22Rv1 (cell line): ENCODE measurements around the gene MYO10.

Experiments
- H3K27ac ChIP-seq: fragments of 450-650 bp; 2 replicates; pipeline ENCODE4 v1.5.1; 2017
- ZFX ChIP-seq: fragments of 450-650 bp; IDR thresholded peaks from 2 replicates; pipeline ENCODE4 v1.6.1; 2017; ENCODE audit warnings: antibody characterized with exemption, borderline replicate concordance
- TF ChIP-seq, protein P1 (sequence below): fragments of 450-650 bp; IDR thresholded peaks from 2 replicates; pipeline ENCODE4 v1.5.1; 2017; ENCODE audit warnings: mild to moderate bottlenecking

MYO10 gene

DNA sequence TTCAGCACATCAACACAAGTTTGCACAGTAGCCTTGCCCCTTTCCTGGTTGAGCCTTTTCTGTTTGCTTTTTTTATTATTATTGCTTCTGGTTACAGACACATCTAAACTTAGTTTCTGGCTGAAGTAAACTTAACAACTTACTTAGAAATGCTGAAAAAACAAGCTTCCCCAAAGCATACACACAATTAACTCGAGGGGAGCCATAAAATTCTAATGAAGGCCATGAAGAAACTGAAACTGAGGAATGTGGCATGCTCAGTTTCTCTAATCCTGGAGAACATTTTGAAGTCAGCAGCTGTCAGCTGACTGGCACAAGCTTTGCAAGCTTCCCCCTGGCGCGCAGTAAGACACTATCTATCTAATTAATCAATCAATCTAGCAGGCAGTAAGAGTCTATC, 3.7 kb downstream of the MYO10 start:
- TF ChIP-seq, protein P1, sequence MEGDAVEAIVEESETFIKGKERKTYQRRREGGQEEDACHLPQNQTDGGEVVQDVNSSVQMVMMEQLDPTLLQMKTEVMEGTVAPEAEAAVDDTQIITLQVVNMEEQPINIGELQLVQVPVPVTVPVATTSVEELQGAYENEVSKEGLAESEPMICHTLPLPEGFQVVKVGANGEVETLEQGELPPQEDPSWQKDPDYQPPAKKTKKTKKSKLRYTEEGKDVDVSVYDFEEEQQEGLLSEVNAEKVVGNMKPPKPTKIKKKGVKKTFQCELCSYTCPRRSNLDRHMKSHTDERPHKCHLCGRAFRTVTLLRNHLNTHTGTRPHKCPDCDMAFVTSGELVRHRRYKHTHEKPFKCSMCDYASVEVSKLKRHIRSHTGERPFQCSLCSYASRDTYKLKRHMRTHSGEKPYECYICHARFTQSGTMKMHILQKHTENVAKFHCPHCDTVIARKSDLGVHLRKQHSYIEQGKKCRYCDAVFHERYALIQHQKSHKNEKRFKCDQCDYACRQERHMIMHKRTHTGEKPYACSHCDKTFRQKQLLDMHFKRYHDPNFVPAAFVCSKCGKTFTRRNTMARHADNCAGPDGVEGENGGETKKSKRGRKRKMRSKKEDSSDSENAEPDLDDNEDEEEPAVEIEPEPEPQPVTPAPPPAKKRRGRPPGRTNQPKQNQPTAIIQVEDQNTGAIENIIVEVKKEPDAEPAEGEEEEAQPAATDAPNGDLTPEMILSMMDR: no peak
- no peak for TF ChIP-seq ZFX
- no peak overlapping the region for H3K27ac ChIP-seq

DNA sequence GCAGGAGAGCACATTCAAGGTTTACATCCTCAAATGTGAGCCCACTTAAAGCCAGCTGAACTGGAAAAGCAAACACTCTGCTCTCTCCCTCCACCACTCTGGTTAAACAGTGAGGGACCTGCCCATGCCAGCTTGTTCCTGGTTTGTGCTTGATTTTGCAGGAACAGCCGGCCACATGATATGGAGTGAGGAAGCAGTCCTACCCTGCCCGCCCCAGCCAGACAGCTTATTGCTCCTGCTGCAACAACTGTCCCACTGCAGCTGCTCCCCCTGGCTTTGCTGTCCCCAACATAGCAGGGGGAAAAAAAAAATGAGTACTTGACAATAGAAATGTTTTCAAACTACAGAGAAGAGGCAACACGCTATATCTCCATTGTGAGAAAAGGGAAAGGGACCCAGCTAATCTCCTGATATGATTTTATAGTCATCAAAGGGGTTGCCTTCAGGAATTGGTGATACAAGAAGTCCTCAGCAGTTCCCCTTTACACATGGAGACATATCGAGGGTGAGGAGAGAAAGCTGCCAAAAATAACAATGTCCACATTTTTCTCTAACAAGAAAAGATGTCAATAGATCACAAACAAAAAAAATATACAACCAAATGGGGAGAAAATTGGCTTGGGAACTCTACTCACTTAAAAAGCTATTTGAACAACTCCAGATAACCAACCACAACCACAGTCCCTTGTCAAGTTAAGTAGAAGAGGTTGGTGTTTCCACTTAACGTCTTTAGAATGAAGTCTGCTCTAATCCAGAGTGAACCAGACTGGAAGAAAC, 4.6 kb downstream of the MYO10 start:
- TF ChIP-seq, protein P1: no peak
- no peak for TF ChIP-seq ZFX
- no peak overlapping the region for H3K27ac ChIP-seq

DNA sequence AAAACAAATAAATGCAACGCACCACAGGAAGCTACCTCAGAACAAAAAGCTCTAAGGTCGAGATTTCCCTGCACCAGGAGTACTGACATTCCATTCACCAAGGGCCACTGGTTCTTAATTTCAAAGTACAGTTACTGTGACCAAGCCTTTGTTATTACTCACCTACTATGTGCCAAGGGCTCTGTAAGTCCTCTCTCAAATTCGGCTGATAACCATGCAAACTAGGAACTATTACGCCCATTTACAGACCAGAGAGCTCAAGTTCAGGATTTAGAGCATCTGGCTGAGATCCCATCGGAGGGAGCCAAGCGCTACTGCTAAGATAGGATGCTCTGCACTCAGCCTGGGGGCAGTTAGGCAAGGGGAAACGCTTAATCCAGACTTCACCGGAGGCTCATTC, 5.6 kb downstream of the MYO10 start:
- no peak overlapping the region for H3K27ac ChIP-seq
- TF ChIP-seq, protein P1: no peak
- TF ChIP-seq ZFX: no peak

DNA sequence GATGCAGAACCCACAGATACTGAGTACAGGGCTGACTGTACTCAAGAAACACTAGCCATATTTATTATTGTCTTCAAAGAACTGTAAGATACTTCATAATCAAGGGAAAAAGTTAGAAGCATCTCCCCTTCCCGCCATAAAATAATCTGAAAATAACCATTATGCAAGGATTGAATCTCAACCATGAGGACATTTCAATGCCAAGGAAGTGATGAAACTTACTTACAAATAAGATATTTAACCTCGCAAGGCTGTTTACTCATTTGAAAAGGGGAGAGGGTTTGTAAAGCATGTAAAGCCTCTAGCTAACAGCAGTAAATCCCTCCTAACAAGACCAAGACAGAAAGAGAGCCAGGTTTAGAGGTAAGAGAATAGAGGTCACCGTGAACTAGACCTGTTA, 6.3 kb downstream of the MYO10 start:
- no peak for TF ChIP-seq ZFX
- TF ChIP-seq, protein P1: no peak
- no peak overlapping the region for H3K27ac ChIP-seq

DNA sequence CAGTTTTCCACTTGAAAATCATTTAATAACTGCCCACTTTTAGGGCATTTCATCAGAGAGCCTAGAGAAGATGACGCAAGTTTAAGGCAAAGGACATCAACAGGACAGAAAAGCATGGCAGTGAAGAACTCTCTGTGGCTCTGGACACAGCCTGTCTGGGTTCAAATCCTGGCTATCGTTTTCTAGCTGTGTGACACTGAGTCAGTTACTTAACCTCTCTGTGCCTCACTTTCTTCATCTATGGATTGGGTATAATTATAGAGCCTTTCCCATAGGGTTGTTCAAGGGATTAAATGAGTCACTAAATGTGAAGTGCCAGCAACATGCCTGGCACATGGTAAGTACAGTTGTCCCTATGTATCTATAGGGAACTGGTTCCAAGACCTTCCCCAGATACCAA, 6.7 kb downstream of the MYO10 start:
- no peak overlapping the region for H3K27ac ChIP-seq
- TF ChIP-seq, protein P1: no peak
- TF ChIP-seq ZFX: no peak

DNA sequence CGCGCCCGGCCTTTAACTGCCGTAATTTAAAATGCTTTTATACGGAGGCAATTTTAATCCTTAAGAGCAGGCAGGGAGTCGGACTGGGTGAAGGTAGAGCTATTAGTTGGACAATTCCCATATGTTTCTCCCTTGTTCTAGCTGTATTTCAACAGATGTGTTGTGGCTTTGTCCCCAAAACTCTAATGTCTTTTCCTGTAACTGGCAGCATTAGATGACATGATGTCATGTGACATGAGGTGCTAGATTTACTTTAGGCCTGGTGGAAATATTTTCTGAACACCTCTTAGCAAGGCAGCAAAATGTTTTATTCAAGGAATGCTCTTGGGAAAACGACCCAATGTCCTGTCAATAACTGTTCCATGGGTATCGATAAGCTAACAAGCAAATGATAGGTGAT, 8.5 kb downstream of the MYO10 start:
- H3K27ac ChIP-seq: no peak overlapping the region
- TF ChIP-seq ZFX: no peak
- TF ChIP-seq, protein P1: no peak

DNA sequence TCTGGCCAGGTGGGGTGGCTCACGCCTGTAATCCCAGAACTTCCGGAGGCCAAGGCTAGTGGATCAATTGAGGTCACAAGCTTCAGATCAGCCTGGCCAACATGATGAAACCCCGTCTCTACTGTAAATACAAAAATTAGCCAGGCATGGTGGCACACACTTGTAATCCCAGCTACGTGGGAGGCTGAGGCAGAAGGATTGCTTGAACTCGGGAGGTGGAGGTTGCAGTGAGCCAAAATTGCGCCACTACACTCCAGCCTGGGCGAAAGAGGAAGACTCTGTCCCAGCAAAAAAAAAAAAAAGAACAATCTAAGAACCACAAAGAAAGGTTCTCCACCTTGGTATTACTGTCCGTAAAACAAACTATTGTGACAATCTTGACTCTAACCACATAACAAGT, 9.7 kb downstream of the MYO10 start:
- H3K27ac ChIP-seq: no peak overlapping the region
- TF ChIP-seq, protein P1: no peak
- no peak for TF ChIP-seq ZFX
